Nephron progenitor cell (in vitro differentiated cells): ENCODE results near the gene YY1.
"Not testable (repeated sequence)": the region's sequence is repeated elsewhere in the genome, so short reads cannot be mapped to it uniquely, and the experiment has no call there.

Source experiments
- DNase-seq: peaks from one replicate; pipeline ENCODE4 v3.0.0; 2021
- H3K27ac Mint-ChIP-seq: 2 replicates; pipeline ENCODE4 v1.8.0; 2021; ENCODE audit warnings: mild to moderate bottlenecking, moderate library complexity, mixed read lengths
- H3K27me3 Mint-ChIP-seq: 2 replicates; pipeline ENCODE4 v1.8.0; 2021; ENCODE audit warnings: mild to moderate bottlenecking, low read depth, mixed read lengths; ENCODE audit not compliant: poor library complexity
- H3K36me3 Mint-ChIP-seq: 2 replicates; pipeline ENCODE4 v1.8.0; 2021; ENCODE audit warnings: low read depth, mixed read lengths
- H3K4me1 Mint-ChIP-seq: 2 replicates; pipeline ENCODE4 v1.8.0; 2021; ENCODE audit warnings: mixed read lengths
- H3K4me3 Mint-ChIP-seq: 2 replicates; pipeline ENCODE4 v1.8.0; 2021; ENCODE audit warnings: mild to moderate bottlenecking, moderate library complexity, mixed read lengths
- H3K9me3 Mint-ChIP-seq: 2 replicates; pipeline ENCODE4 v1.8.0; 2021; ENCODE audit warnings: mild to moderate bottlenecking, moderate library complexity, mixed read lengths
- CTCF ChIP-seq: fragments of 200-600 bp; sonication (generic); IDR thresholded peaks from 2 replicates; pipeline ENCODE4 v1.5.0; 2021; ENCODE audit warnings: antibody characterized with exemption

The YY1 gene

GRCh38 chr14:100294213-100294962 lies 55.4 kb downstream of the YY1 start:
- no peak for TF ChIP-seq CTCF
- H3K36me3 Mint-ChIP-seq, result peaks cover 20% of the 10 kb centered on the region
- peak overlapping the region; percentile 93 for H3K27ac Mint-ChIP-seq
- no peak for DNase-seq
- H3K27me3 Mint-ChIP-seq, result no peaks in the 10 kb centered on the region
- no peaks in the 10 kb centered on the region for H3K9me3 Mint-ChIP-seq
- peak overlapping the region; percentile 10 for H3K4me3 Mint-ChIP-seq
- H3K4me1 Mint-ChIP-seq, result peaks cover 33% of the 10 kb centered on the region

GRCh38 chr14:100294963-100295330 lies 56.0 kb downstream of the YY1 start:
- H3K4me1 Mint-ChIP-seq, result peaks cover 33% of the 10 kb centered on the region
- H3K27me3 Mint-ChIP-seq, result no peaks in the 10 kb centered on the region
- peaks cover 22% of the 10 kb centered on the region for H3K36me3 Mint-ChIP-seq
- TF ChIP-seq CTCF, result no peak
- no peak for DNase-seq
- no peak overlapping the region for H3K4me3 Mint-ChIP-seq
- H3K9me3 Mint-ChIP-seq, result no peaks in the 10 kb centered on the region
- H3K27ac Mint-ChIP-seq, result no peak overlapping the region

GRCh38 chr14:100295376-100296105 lies 56.6 kb downstream of the YY1 start:
- peaks cover 22% of the 10 kb centered on the region for H3K36me3 Mint-ChIP-seq
- peaks cover 27% of the 10 kb centered on the region for H3K4me1 Mint-ChIP-seq
- no peak for DNase-seq
- H3K9me3 Mint-ChIP-seq, result no peaks in the 10 kb centered on the region
- TF ChIP-seq CTCF, result no peak
- H3K27ac Mint-ChIP-seq, result no peak overlapping the region
- no peaks in the 10 kb centered on the region for H3K27me3 Mint-ChIP-seq
- no peak overlapping the region for H3K4me3 Mint-ChIP-seq

- Mint-ChIP-seq H3K9me3 (no peaks in the 10 kb centered on the region), H3K4me3 (no peak overlapping the region)
- no peak for DNase-seq
These were observed 57.2 kb downstream of the YY1 start for GRCh38 chr14:100296106-100296651.

GRCh38 chr14:100296729-100297128 lies 57.8 kb downstream of the YY1 start:
- DNase-seq, H3K4me3 Mint-ChIP-seq, H3K9me3 Mint-ChIP-seq, H3K27me3 Mint-ChIP-seq: not testable (repeated sequence)
- H3K27ac Mint-ChIP-seq, result peak overlapping the region; percentile 29
- peaks cover 22% of the 10 kb centered on the region for H3K4me1 Mint-ChIP-seq
- peaks cover 25% of the 10 kb centered on the region for H3K36me3 Mint-ChIP-seq

More at GRCh38 chr14:100296106-100296651, 57.2 kb downstream of the YY1 start:
- Mint-ChIP-seq H3K27ac (peak overlapping the region; percentile 71), H3K27me3 (no peaks in the 10 kb centered on the region), H3K36me3 (peaks cover 22% of the 10 kb centered on the region), H3K4me1 (peaks cover 22% of the 10 kb centered on the region)
- TF ChIP-seq CTCF, result no peak
